ENCODE results near the gene ADTRP.

ADTRP gene

DNA sequence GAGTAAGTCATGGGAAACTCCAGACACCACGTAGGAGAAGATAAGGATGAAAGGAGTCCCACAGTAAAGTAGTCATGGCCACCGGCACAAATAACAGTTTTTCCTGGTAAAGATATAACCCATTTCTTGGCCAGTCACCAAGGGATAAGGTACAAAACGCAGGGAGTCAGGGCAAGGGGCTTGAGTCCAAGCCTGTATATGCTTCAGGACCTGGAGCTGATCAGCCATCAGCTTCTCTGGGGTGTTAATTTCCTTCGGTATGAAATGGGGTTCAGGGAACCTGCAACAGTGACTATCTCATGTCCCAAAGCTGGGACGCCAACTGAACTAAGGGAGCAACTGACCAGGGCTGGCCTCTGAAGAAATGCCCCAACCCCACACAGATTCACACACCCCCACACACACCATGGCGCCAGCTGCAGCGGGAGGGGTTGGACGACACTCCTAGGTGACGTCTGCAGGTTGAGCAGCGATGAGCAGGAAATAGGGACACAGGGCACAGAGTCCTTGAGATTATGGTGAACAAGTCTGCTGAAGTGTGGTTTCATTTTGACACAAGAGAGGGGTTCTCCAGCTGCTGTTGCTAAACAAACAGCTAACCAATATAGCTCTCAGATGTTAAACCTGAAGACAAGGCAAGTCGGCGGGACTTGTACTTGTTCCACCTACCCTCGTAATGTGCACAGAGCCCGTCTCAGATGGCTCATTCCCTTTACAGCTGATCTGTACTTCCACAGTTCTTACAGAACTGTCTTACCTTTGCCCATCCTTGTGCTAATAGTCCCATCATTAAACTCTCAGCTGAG, 7.4 kb upstream of the ADTRP start:
- Histone ChIP-seq H3K27ac (no peak overlapping the region), H3K4me1 (ENCODE audit: control insufficient read depth in 1 of 2, insufficient read depth in 1 of 2, low read depth in 1 of 2, low read length in 1 of 2) (no peaks in the 10 kb centered on the region), H3K4me3 (ENCODE audit: low read depth in 1 of 2, low read length in 1 of 2) (no peak overlapping the region), H3K27me3 (no peaks in the 10 kb centered on the region), H3K9me3 (no peaks in the 10 kb centered on the region), H3K36me3 (no peaks in the 10 kb centered on the region)
- TF ChIP-seq, protein P1, sequence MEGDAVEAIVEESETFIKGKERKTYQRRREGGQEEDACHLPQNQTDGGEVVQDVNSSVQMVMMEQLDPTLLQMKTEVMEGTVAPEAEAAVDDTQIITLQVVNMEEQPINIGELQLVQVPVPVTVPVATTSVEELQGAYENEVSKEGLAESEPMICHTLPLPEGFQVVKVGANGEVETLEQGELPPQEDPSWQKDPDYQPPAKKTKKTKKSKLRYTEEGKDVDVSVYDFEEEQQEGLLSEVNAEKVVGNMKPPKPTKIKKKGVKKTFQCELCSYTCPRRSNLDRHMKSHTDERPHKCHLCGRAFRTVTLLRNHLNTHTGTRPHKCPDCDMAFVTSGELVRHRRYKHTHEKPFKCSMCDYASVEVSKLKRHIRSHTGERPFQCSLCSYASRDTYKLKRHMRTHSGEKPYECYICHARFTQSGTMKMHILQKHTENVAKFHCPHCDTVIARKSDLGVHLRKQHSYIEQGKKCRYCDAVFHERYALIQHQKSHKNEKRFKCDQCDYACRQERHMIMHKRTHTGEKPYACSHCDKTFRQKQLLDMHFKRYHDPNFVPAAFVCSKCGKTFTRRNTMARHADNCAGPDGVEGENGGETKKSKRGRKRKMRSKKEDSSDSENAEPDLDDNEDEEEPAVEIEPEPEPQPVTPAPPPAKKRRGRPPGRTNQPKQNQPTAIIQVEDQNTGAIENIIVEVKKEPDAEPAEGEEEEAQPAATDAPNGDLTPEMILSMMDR (IDR thresholded peaks at IDR 0.05) = no peak

DNA sequence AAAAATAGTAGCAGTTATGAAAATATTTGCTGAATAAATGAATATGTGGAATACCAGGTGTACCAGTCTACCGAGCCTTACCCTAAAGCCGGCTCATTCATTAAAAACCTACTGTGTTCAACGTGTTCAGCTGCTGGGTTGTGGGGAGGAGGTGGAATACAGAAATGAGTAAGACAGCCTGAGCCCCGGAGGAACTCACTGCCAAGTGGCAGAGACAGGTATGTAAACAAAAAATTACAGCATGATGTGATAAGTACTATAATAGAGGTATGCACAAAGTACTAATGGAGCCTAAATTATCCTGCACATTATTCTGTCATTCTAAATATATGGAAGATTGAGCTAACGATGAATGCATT, 6.8 kb upstream of the ADTRP start:
- Histone ChIP-seq H3K4me1 (ENCODE audit: control insufficient read depth in 1 of 2, insufficient read depth in 1 of 2, low read depth in 1 of 2, low read length in 1 of 2) (no peaks in the 10 kb centered on the region), H3K27ac (no peak overlapping the region), H3K9me3 (no peaks in the 10 kb centered on the region), H3K36me3 (no peaks in the 10 kb centered on the region), H3K4me3 (ENCODE audit: low read depth in 1 of 2, low read length in 1 of 2) (no peak overlapping the region), H3K27me3 (no peaks in the 10 kb centered on the region)
- TF ChIP-seq, protein P1 (IDR thresholded peaks at IDR 0.05) = no peak

DNA sequence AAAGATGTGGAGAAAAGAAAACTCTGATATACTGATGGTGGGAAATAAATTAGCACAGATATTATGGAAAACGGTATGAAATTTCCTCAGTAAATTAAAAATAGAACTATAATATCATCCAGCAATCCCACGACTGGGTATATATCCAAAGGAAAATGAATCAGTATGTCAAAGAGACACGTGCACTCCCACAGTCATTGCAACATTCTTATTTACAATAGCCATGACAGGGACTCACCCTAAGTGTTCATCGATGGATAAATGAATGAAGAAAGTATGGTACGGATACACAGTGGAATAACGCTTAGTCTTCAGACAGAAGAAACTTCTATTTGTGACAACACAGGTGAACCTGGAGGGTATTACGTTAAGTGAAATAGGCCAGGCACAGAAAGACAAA, 5.7 kb upstream of the ADTRP start:
- TF ChIP-seq, protein P1 (IDR thresholded peaks at IDR 0.05) = no peak
- H3K4me3 ChIP-seq (ENCODE audit: low read depth in 1 of 2, low read length in 1 of 2) = no peak overlapping the region

DNA sequence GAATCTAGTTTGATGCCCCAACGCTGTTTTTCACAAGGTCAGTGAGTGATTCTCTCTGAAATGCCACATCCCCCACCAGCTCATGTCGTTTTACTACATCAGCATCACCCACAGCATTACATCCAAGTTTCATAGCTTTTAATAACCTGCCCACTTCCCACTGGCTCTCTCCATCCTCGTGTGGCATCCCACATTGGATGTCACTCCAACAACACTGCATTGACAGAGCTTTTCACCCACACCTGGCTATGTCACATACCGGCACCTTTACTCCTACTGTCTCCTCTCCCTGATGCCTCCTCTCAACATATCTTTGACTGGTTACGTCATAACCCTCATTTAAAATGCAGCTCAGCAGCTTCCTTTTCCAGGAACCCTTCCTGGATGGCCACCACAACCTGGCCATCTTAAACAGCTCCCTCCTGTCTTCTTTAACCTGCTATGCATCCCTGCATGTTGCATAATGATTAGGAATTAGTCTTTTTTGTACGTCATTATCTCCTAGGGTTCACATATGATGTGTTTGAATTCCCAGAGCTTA, 5.0 kb upstream of the ADTRP start:
- H3K9me3 ChIP-seq = no peaks in the 10 kb centered on the region
- TF ChIP-seq, protein P1 (IDR thresholded peaks at IDR 0.05) = no peak

More for the DNA sequence above, 5.7 kb upstream of the ADTRP start:
- Histone ChIP-seq H3K9me3 (no peaks in the 10 kb centered on the region), H3K27ac (no peak overlapping the region), H3K4me1 (ENCODE audit: control insufficient read depth in 1 of 2, insufficient read depth in 1 of 2, low read depth in 1 of 2, low read length in 1 of 2) (no peaks in the 10 kb centered on the region), H3K27me3 (no peaks in the 10 kb centered on the region), H3K36me3 (no peaks in the 10 kb centered on the region)

DNA sequence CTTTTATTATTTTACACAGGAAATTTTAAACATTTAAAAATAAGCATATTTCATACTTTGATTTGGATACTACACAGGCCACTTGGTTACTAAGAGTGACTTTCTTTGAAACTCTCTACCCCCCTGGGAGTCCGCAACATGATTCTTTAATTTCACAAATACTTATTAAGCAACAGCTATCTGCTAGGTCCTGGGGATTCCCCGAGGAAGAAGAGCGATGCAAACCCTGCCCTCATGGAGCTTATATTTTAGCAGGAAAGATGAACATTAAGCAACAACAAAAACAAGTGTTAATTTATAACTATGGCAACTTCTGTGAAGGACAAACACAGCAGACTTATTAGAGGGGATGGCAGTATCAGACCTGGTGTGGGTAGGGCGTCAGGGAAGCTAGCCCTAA, 3.9 kb upstream of the ADTRP start:
- no peaks in the 10 kb centered on the region for H3K27me3 ChIP-seq

More for the DNA sequence above, 5.0 kb upstream of the ADTRP start:
- no peak overlapping the region for H3K27ac ChIP-seq
- H3K4me3 ChIP-seq (ENCODE audit: low read depth in 1 of 2, low read length in 1 of 2) = no peak overlapping the region
- peaks cover 0 to 3% of the 10 kb centered on the region in 2 experiments for H3K4me1 ChIP-seq (ENCODE audit: control insufficient read depth in 1 of 2, insufficient read depth in 1 of 2, low read depth in 1 of 2, low read length in 1 of 2)
- no peaks in the 10 kb centered on the region for H3K27me3 ChIP-seq
- no peaks in the 10 kb centered on the region for H3K36me3 ChIP-seq

More for the DNA sequence above, 3.9 kb upstream of the ADTRP start:
- Histone ChIP-seq H3K36me3 (no peaks in the 10 kb centered on the region), H3K27ac (no peak overlapping the region), H3K4me3 (ENCODE audit: low read depth in 1 of 2, low read length in 1 of 2) (no peak overlapping the region), H3K4me1 (ENCODE audit: control insufficient read depth in 1 of 2, insufficient read depth in 1 of 2, low read depth in 1 of 2, low read length in 1 of 2) (peaks cover 0 to 4% of the 10 kb centered on the region in 2 experiments), H3K9me3 (no peaks in the 10 kb centered on the region)
- TF ChIP-seq, protein P1 (IDR thresholded peaks at IDR 0.05) = no peak

Data from neutrophil (primary cell).